ENCODE measurements around the gene INO80C.

DNA sequence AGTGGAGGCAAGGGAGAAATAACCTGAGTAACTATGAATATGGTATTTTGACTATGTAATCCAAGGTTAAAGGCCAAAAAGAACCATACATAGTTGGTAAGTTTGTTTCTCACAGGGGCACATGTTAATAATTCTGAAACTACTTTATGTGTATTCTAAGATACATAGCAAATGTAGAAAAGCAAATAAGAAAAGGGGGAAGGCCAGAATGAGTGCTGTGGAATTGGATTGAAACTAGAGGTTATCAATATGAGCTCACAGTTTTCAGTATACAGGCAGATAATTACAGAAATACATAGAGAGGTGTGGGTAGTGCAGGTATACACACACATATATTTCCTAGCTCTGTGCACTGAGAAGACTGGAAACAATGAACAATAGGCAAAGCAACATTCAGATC lies 13.7 kb downstream of the INO80C start:
- no peak for TF ChIP-seq ELF4 (IDR thresholded peaks at IDR 0.05)
- TF ChIP-seq NFRKB (IDR thresholded peaks at IDR 0.05), result no peak
- no peak for TF ChIP-seq HDGF (IDR thresholded peaks at IDR 0.05; ENCODE audit: borderline replicate concordance)
- TF ChIP-seq BHLHE40 (IDR thresholded peaks at IDR 0.05; ENCODE audit: borderline replicate concordance), result no peak
- no peak for TF ChIP-seq TARDBP (IDR thresholded peaks at IDR 0.05)
- no peak for TF ChIP-seq SUZ12 (IDR thresholded peaks at IDR 0.05)
- TF ChIP-seq SP1 (IDR thresholded peaks at IDR 0.05), result no peak
- TF ChIP-seq, protein P1, sequence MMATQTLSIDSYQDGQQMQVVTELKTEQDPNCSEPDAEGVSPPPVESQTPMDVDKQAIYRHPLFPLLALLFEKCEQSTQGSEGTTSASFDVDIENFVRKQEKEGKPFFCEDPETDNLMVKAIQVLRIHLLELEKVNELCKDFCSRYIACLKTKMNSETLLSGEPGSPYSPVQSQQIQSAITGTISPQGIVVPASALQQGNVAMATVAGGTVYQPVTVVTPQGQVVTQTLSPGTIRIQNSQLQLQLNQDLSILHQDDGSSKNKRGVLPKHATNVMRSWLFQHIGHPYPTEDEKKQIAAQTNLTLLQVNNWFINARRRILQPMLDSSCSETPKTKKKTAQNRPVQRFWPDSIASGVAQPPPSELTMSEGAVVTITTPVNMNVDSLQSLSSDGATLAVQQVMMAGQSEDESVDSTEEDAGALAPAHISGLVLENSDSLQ (IDR thresholded peaks at IDR 0.05), result no peak
- TF ChIP-seq CTBP1 (IDR thresholded peaks at IDR 0.05; ENCODE audit: borderline replicate concordance), result no peak
- no peak for TF ChIP-seq FOXM1 (IDR thresholded peaks at IDR 0.05; ENCODE audit: borderline replicate concordance)
- TF ChIP-seq L3MBTL2 (conservative IDR thresholded peaks at IDR 0.05), result no peak
